GM23248 (cell line): Measurements from ENCODE around the gene NAT16.

Experiments used
- EZH2 ChIP-seq: fragments of 200-600 bp; sonication (generic); IDR thresholded peaks from 2 replicates; pipeline ENCODE4 v1.6.1; 2018; ENCODE audit warnings: antibody characterized with exemption, mild to moderate bottlenecking; ENCODE audit not compliant: insufficient read depth, poor library complexity, severe bottlenecking
- EZH2phosphoT487 ChIP-seq: fragments of 200-600 bp; sonication (generic); IDR thresholded peaks from 2 replicates; pipeline ENCODE4 v1.6.1; 2018; ENCODE audit warnings: antibody characterized with exemption, moderate library complexity, mild to moderate bottlenecking, low read depth; ENCODE audit not compliant: insufficient read depth

GRCh38 chr7:101121991-101122932, 57.8 kb downstream of the NAT16 start:
- TF ChIP-seq EZH2phosphoT487 (no peak), EZH2 (no peak)
